Trophoblast cell (in vitro differentiated cells and primary cell): ENCODE measurements around the gene ACOT6.

Experiments
- DNase-seq, 2 donors: peaks; one replicate each; pipeline ENCODE4 v3.0.0-alpha.2; 2016
- H2AFZ ChIP-seq: 2 replicates; pipeline ENCODE4 v1.6.1; 2013; ENCODE audit warnings: low read length, moderate library complexity, mild to moderate bottlenecking; ENCODE audit not compliant: insufficient read depth, poor library complexity
- H2AK5ac ChIP-seq: 2 replicates; pipeline ENCODE4 v1.6.1; 2013; ENCODE audit warnings: mild to moderate bottlenecking, low read length
- H2BK120ac ChIP-seq: 2 replicates; pipeline ENCODE4 v1.6.1; 2013; ENCODE audit warnings: low read length, mild to moderate bottlenecking, moderate library complexity; ENCODE audit not compliant: insufficient read depth, poor library complexity
- H2BK12ac ChIP-seq: 2 replicates; pipeline ENCODE4 v1.6.1; 2013; ENCODE audit warnings: mild to moderate bottlenecking, low read length, moderate library complexity
- H2BK5ac ChIP-seq: 2 replicates; pipeline ENCODE4 v1.6.1; 2013; ENCODE audit warnings: low read length, low read depth, moderate library complexity, mild to moderate bottlenecking; ENCODE audit not compliant: poor library complexity
- H3K14ac ChIP-seq: 2 replicates; pipeline ENCODE4 v1.6.1; 2013; ENCODE audit warnings: mild to moderate bottlenecking, low read length
- H3K18ac ChIP-seq: 2 replicates; pipeline ENCODE4 v1.6.1; 2013; ENCODE audit warnings: mild to moderate bottlenecking, low read length
- H3K23ac ChIP-seq: 2 replicates; pipeline ENCODE4 v1.6.1; 2013; ENCODE audit warnings: low read length
- H3K27ac ChIP-seq: 2 replicates; pipeline ENCODE4 v1.5.1; 2013; ENCODE audit warnings: low read depth, mild to moderate bottlenecking, inconsistent platforms, low read length, moderate library complexity
- H3K27me3 ChIP-seq: 2 replicates; pipeline ENCODE4 v1.6.1; 2013; ENCODE audit warnings: inconsistent platforms, mild to moderate bottlenecking, low read length, moderate library complexity; ENCODE audit not compliant: insufficient read depth
- H3K36me3 ChIP-seq, 2 experiments: 1 replicate in 1 of 2; 2 replicates in 1 of 2; pipeline ENCODE4 v1.6.1; 2013; ENCODE audit warnings: low read length in 2 of 2, mild to moderate bottlenecking in 2 of 2, moderate library complexity in 1 of 2; ENCODE audit not compliant: insufficient read depth in 2 of 2, control insufficient read depth in 1 of 2
- H3K4ac ChIP-seq: 2 replicates; pipeline ENCODE4 v1.6.1; 2013; ENCODE audit warnings: low read depth, mild to moderate bottlenecking, low read length, moderate library complexity
- H3K4me1 ChIP-seq, 2 experiments: 1 replicate in 1 of 2; 2 replicates in 1 of 2; pipeline ENCODE4 v1.6.1; 2013; ENCODE audit warnings: low read length in 2 of 2, mild to moderate bottlenecking in 2 of 2, moderate library complexity in 1 of 2; ENCODE audit not compliant: insufficient read depth in 2 of 2, control insufficient read depth in 1 of 2
- H3K4me2 ChIP-seq: 2 replicates; pipeline ENCODE4 v1.6.1; 2013; ENCODE audit warnings: inconsistent platforms, mild to moderate bottlenecking, low read length, moderate library complexity
- H3K4me3 ChIP-seq: 2 replicates; pipeline ENCODE4 v1.5.1; 2013; ENCODE audit warnings: mild to moderate bottlenecking, low read depth, low read length, inconsistent platforms
- H3K79me1 ChIP-seq: one replicate; pipeline ENCODE4 v1.6.1; 2013; ENCODE audit warnings: low read length
- H3K79me2 ChIP-seq: 2 replicates; pipeline ENCODE4 v1.6.1; 2013; ENCODE audit warnings: low read length, mild to moderate bottlenecking; ENCODE audit not compliant: control insufficient read depth, insufficient read depth, poor library complexity
- H3K9ac ChIP-seq: 2 replicates; pipeline ENCODE4 v1.6.1; 2013; ENCODE audit warnings: mild to moderate bottlenecking, low read length
- H3K9me3 ChIP-seq: 2 replicates; pipeline ENCODE4 v1.6.1; 2013; ENCODE audit warnings: low read depth, mild to moderate bottlenecking, control low read depth, inconsistent platforms, low read length; ENCODE audit not compliant: insufficient read depth
- H4K12ac ChIP-seq: 2 replicates; pipeline ENCODE4 v1.6.1; 2013; ENCODE audit warnings: low read depth, mild to moderate bottlenecking, low read length, moderate library complexity
- H4K8ac ChIP-seq: 2 replicates; pipeline ENCODE4 v1.6.1; 2013; ENCODE audit warnings: low read depth, mild to moderate bottlenecking, low read length, moderate library complexity
- H4K91ac ChIP-seq: one replicate; pipeline ENCODE4 v1.6.1; 2013; ENCODE audit warnings: low read depth, mild to moderate bottlenecking, low read length, moderate library complexity
- WGBS: extraction: QIAGEN DNeasy Blood & Tissue Kit; methylation state at CpG from one replicate; pipeline ENCODE4 v1.1.7; 2013; ENCODE audit warnings: missing lambda C conversion rate; ENCODE audit not compliant: insufficient read length, insufficient coverage; ENCODE audit errors: extremely low coverage; 5-methylcytosine and 5-hydroxymethylcytosine counted together

Gene ACOT6

DNA sequence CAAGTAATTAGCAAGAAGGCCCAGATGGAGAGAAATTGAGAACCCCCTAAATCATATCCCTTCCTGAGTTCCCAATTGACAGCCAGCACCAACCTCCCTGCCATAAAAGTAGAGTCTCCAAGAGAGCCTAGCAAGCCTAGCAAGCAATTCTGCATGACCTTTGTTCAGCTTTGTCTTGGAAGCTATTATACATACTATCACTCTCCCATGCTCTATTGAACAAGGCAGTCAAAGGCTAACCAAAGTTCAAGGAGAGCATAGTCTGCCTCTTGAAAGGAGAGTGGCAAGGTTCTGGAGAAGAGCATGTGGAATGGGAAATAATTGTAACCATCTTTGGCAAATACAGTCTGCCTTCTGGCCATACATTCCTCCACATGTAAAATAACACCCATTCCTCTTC lies 12.8 kb upstream of the ACOT6 start:
- Histone ChIP-seq H2BK5ac (no peak overlapping the region), H3K4ac (no peak overlapping the region), H3K27me3 (no peaks in the 10 kb centered on the region), H4K91ac (no peak overlapping the region), H3K79me1 (no peaks in the 10 kb centered on the region), H4K8ac (no peak overlapping the region), H3K9ac (no peak overlapping the region), H3K36me3 (no peaks in the 10 kb centered on the region), H3K4me1 (no peaks in the 10 kb centered on the region), H2AFZ (no peak overlapping the region), H3K4me3 (no peak overlapping the region), H3K9me3 (no peaks in the 10 kb centered on the region), H3K4me2 (no peak overlapping the region), H3K79me2 (no peaks in the 10 kb centered on the region), H2BK12ac (no peak overlapping the region), H4K12ac (no peak overlapping the region), H3K27ac (no peak overlapping the region), H2BK120ac (no peak overlapping the region), H3K23ac (no peak overlapping the region), H3K18ac (no peak overlapping the region), H2AK5ac (no peak overlapping the region), H3K14ac (no peak overlapping the region)
- no peak for DNase-seq

DNA sequence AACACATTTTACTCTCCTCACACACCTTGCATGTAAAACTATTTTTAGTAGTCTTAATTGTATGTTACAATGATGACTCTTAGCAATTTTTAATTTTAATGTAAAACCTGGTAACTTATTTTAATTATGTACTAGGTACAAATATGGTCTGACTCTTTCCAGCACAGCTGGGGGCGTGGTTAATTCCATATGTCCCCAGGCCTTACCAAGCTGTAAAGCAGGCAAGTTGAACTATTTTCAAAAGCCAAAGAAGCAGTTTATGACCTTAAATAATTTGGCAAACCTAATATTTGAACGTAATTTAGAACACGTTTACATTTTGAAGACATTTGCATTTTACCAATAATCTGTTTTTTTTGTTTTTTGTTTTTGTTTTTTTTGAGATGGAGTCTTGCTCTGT lies 9.3 kb upstream of the ACOT6 start:
- H4K91ac ChIP-seq = no peak overlapping the region
- no CpG with 5 or more reads among the region's 3 CpGs for WGBS

GRCh38 chr14:73606271-73606670 lies 6.0 kb upstream of the ACOT6 start:
- no peak overlapping the region for H3K14ac ChIP-seq
- no peak overlapping the region for H2BK120ac ChIP-seq
- H3K9me3 ChIP-seq = peaks cover 2% of the 10 kb centered on the region
- no peak overlapping the region for H3K27ac ChIP-seq
- no peak overlapping the region for H2AK5ac ChIP-seq
- no peak overlapping the region for H3K9ac ChIP-seq
- no peak overlapping the region for H4K91ac ChIP-seq
- H3K4me3 ChIP-seq = no peak overlapping the region
- no peak overlapping the region for H4K12ac ChIP-seq
- H2BK5ac ChIP-seq = no peak overlapping the region
- H2BK12ac ChIP-seq = no peak overlapping the region
- no peaks in the 10 kb centered on the region for H3K27me3 ChIP-seq
- WGBS = no CpG with 5 or more reads among the region's 3 CpGs
- H3K18ac ChIP-seq = no peak overlapping the region
- no peak overlapping the region for H3K4me2 ChIP-seq
- H3K23ac ChIP-seq = no peak overlapping the region
- H3K79me1 ChIP-seq = no peaks in the 10 kb centered on the region
- no peaks in the 10 kb centered on the region for H3K4me1 ChIP-seq
- no peaks in the 10 kb centered on the region for H3K36me3 ChIP-seq
- H2AFZ ChIP-seq = no peak overlapping the region
- no peak for DNase-seq
- no peaks in the 10 kb centered on the region for H3K79me2 ChIP-seq
- H3K4ac ChIP-seq = no peak overlapping the region
- no peak overlapping the region for H4K8ac ChIP-seq

More for the DNA sequence above, 9.3 kb upstream of the ACOT6 start:
- Histone ChIP-seq H3K4me1 (no peaks in the 10 kb centered on the region), H2AK5ac (no peak overlapping the region), H3K14ac (no peak overlapping the region), H3K9ac (no peak overlapping the region), H3K9me3 (no peaks in the 10 kb centered on the region), H3K79me2 (no peaks in the 10 kb centered on the region), H2AFZ (no peak overlapping the region), H3K79me1 (no peaks in the 10 kb centered on the region), H3K4ac (no peak overlapping the region), H3K36me3 (no peaks in the 10 kb centered on the region), H3K18ac (no peak overlapping the region), H4K8ac (no peak overlapping the region), H3K4me3 (no peak overlapping the region), H4K12ac (no peak overlapping the region), H2BK12ac (no peak overlapping the region), H3K27ac (no peak overlapping the region), H3K23ac (no peak overlapping the region), H3K4me2 (no peak overlapping the region), H2BK5ac (no peak overlapping the region), H2BK120ac (no peak overlapping the region), H3K27me3 (no peaks in the 10 kb centered on the region)
- peak; percentile 34 to 56 for DNase-seq

GRCh38 chr14:73607241-73607640 lies 5.1 kb upstream of the ACOT6 start:
- H3K14ac ChIP-seq = no peak overlapping the region
- H4K12ac ChIP-seq = no peak overlapping the region
- H3K9me3 ChIP-seq = peaks cover 2% of the 10 kb centered on the region
- no peak overlapping the region for H3K4me3 ChIP-seq
- no peak overlapping the region for H2BK120ac ChIP-seq
- no peak overlapping the region for H2BK12ac ChIP-seq
- no peaks in the 10 kb centered on the region for H3K4me1 ChIP-seq
- no CpG with 5 or more reads among the region's 1 CpG for WGBS
- H2AFZ ChIP-seq = no peak overlapping the region
- H3K27me3 ChIP-seq = no peaks in the 10 kb centered on the region
- H3K79me2 ChIP-seq = no peaks in the 10 kb centered on the region
- H3K27ac ChIP-seq = no peak overlapping the region
- H3K4ac ChIP-seq = no peak overlapping the region
- H4K8ac ChIP-seq = no peak overlapping the region
- H2BK5ac ChIP-seq = no peak overlapping the region
- no peaks in the 10 kb centered on the region for H3K79me1 ChIP-seq
- H3K9ac ChIP-seq = no peak overlapping the region
- H3K4me2 ChIP-seq = no peak overlapping the region
- no peak overlapping the region for H3K18ac ChIP-seq
- H4K91ac ChIP-seq = no peak overlapping the region
- no peak overlapping the region for H3K23ac ChIP-seq
- H3K36me3 ChIP-seq = no peaks in the 10 kb centered on the region
- no peak for DNase-seq
- H2AK5ac ChIP-seq = no peak overlapping the region
